Kasumi-1 (cell line): ENCODE results near the gene PJA1.

ENCODE experiments used
- DNase-seq, 2 experiments: peaks; one replicate each; lab custom pipeline; 2025; lab: John Stamatoyannopoulos, UW

Gene PJA1, protein sequence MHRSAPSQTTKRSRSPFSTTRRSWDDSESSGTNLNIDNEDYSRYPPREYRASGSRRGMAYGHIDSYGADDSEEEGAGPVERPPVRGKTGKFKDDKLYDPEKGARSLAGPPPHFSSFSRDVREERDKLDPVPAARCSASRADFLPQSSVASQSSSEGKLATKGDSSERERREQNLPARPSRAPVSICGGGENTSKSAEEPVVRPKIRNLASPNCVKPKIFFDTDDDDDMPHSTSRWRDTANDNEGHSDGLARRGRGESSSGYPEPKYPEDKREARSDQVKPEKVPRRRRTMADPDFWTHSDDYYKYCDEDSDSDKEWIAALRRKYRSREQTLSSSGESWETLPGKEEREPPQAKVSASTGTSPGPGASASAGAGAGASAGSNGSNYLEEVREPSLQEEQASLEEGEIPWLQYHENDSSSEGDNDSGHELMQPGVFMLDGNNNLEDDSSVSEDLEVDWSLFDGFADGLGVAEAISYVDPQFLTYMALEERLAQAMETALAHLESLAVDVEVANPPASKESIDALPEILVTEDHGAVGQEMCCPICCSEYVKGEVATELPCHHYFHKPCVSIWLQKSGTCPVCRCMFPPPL

DNA sequence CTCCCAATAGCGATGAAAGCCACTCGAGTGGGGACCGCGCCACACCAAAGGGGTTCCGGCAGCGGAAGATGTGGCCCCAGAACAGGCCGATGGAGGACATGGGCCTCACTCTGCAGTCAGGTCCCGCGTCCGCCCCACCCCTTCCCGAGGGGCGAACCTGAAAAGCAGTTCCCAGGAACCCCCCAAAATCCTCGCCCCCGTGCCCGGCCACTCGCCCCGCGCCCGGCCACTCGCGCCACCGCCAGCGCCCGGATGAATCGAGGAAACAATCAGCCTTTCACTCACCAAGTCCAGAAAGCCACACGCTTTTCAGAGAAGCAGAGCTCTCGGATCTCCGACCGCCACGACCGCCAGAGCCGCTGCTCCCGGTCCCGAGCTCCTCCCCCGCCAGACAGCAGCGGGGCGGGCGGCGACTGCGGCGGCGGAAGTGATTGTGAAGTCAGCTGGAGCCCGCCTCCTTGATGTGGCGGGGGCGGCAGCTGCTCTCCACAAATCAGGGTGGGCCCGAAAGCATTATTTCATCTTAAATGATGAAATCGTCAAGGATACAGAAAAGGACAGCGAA is at the start of gene PJA1:
Gene PJA1 (minus strand): TSS at position 367 of the 565 bp plus-strand sequence. CDS start 2,380 bp downstream, outside the sequence.
- DNase-seq, result peak; percentile 5 to 30

DNA sequence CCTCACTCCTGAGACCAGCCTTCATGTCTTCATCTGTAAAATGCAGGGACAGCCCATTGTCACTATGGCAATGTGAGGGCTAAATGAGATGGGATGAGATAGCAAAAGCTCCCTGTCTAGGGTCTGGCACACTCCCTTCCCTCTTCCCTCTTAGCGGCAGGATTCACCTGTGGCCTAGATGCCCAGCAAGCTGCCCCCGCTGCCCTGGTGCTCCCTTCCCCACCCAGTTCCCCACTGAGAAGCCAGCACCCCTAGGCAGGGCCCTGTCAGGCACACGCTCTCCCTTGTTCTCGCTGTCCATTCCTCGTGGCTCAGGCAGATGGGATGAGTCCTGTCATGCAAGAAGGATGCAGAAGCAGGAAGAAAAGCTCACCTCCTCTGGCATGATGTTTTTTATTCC is 49.2 kb upstream of the PJA1 start:
- no peak for DNase-seq

DNA sequence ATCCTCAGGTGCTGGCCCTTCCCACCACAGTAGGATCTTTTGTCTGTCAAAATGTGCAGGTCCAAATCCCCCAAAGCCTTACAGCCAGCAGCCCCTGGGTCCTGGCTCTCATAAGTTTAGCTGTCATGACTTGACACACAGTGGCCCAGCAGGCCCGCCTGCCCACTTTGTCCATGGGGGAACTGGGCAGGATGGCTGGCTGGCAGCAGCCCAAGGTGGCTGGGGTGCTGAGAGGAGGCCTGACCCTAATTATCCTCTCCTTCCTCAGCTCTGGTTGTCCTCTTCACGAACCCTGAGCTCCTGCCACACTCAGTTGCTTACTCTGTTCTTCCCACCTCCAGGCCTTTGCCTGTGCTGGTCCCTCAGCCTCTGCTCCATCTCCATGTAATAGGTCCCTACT is 46.4 kb upstream of the PJA1 start:
- DNase-seq, result no peak

DNA sequence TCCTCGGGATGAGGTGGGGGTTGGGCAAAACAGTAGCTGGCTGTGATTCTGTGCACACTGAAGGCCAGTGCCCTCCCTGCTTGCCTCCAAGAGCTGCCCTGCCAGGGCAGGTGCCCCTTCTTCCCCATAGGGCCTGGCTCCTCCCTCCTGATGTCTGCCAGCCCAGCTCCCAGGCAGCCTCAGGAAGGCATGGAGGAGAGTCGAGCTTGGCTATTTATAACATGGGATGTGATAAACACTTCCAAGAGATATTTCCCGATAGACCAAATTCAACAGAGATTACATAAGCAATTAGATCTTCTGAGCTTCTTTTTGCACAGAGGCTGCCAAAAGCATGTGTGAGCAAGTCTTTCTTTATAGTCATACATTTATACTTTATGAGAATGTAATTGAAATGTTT is 45.3 kb upstream of the PJA1 start:
- no peak for DNase-seq

DNA sequence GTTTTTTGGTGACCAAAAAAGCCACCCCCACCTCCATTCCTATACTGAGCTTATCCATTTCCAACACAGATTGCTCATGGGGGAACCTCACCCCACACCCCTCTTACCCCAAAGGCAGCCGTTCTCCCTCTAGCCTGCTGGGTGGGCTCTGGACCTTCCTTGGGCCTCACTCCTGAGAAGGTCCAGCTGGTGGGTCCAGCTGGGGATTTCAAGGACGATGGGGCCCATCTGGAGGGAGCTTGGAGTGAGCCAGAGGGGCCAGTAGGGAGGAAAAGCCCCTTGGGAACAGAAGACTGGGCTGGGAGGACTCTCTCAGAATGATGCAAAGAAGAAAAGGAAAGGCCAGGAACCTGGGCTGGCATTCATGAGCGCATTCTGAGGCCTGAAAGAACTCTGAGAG is 42.0 kb upstream of the PJA1 start:
- no peak for DNase-seq

DNA sequence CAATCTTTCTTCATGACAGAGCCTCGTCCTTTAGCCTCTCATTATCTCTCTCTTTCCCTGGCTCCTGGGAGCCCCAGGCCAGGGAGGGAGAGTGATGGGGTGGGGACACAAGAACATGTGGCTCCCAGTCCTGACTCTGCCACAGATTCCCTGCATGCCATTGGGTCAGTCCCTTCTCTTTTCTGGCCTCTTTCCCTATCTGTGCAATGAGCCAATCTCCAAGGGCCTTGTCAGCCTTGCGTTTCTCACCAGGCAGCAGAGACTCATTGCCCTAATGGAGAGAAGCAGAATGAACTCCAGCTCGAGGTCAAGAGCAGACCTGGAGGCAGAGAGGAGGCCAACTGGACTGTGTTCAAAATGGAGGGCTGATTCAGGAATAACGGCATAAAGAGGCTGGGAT is 38.4 kb upstream of the PJA1 start:
- no peak for DNase-seq

DNA sequence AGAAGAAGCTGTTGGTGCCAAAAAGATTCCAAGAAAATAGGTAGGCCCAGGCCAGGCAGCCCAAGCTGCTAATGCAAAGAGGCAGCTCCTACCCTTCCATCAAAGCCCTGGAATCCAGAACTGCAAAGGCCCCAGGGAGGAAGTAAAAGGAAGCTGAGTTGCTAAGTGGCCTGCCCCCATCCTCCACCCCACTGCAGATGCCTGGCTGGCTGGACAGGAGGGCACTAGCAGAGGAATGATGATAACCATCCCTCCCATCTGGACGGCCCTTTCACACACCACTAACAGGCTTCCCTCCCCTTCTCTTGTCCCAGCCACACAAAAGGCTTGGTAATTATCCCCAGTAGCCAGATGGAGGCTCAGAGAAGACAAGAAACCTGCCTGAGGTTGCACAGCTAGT is 32.4 kb upstream of the PJA1 start:
- DNase-seq, result no peak

DNA sequence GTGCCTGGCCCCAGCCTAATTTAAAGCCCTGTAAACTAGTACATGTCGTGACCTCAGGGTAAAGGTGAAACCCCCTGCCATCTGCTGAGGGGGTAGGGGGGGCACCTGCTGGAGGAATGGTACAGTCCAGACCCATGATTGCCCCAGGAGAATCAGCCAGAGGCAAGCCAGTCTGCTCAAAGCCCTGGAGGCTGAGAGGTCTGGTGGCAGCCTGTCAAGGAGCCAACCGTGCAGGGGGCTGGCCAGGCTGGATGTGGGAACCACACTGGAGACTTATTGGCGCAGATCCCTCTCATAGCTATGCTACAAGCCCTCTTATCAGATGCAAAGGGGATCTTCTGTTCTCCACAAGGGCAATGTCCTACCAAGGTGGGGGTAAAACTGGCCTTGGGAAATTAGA is 31.4 kb upstream of the PJA1 start:
- DNase-seq, result no peak

DNA sequence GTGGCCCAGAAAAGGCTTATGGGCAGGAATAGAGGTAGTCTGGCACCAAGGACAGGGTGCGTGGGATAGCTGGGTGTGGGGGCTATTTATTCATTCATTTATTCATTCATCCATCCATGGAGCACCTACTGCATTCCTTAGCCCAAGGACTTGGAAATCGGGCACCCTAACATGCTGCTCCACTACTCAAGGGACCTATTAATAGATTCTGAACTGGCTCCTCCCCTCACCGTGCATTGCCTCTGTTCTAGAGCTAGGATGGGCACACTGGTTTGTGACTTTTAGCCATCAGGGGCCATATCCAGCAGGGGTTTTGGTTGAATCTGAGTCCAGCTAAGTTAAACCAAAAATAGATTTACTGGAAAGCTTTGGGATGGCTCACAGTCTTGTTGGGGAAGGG is 30.6 kb upstream of the PJA1 start:
- DNase-seq, result no peak

DNA sequence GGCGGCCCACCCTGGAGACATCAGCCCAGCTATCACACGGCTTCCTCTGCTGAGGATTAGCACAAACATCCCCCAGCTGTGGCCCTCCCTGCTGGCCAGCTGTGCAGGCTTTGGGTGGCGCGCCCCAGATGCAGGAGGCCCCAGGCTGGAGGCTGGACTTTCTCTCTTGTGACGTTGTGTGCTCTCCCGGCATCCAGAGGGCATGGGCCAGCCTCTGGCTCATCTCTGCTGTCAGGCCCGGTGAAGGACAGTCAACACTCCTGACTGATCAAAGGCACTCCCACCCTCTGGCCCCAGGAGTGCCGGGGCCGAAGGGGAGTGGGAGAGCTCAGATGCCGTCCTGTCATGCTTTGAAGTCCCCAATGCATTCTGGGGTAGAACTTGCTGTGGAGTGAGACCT is 29.9 kb upstream of the PJA1 start:
- DNase-seq, result no peak

DNA sequence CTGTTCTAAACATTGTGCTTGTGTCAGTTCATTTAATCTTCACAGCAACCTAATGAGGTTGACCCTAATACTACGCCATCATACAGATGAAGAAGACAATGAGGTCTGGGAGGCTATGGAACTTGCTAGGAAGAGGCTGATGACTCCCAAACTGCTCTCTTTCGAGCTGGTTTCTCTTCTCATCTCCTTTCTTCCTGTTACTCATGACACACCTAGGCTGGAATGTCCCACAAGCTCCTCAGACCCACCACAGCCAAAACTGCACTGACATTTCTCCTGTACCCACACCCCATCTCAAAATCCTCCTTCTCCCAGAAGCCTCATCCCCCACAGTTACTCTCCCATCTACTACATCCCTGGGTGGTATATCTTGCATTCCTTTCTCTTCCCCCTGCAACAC is 27.4 kb upstream of the PJA1 start:
- DNase-seq, result no peak

DNA sequence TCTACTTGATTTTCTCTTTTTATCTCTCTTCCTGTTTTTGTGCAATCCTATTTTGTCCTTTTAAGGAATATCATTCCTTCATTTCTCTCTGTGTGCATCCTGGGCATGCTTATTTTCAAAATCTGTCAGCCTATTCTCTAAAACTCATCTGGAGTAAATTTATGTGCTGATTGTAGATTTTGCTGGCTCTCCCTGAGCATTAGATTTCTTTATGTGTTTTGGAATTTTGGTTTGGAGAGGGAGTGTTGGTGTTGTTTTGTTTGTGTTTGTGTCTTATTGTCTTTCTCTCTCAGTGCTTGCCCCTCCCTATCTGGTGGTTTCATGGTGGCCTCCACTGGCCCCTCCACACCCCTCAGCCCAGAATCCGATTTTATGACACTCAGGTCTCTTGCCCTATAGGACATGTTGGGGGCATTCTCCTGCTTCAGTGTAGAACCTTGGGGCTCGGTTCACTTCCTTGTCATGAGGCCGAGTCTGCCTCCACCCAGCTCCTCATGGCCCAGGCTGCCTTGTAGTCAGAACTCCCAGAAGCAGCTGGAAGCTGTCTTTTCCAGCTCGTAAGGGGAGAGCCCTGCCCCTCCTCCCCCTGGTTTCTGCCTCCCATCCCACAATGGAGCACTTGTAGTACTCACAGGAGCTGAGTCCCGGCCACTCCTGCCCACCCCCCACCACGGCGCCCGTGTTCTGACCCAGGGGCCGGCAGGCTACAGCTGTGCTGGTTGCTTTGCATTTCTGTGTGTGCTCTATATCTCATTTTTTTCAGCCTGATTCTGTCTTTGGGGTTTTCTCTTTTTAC is 24.5 kb upstream of the PJA1 start:
- no peak for DNase-seq

DNA sequence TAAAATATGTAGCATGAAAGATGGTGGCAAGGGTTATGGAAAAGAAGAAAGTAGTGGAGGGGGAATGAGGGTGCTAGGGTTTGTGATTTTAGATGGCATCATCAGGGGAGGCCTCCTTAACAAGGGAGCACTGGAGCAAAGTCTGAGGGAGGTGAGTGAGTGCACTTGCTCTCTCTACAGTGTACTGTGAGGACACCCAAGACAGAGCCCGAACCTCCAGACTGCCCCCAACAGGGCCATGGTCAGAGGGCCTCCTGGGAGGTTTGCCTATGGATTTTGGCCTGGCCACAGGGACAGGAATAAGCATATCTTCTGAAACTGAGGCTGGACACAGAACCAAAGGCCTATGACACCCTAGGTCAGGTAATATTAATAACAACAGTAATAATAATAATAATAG is 21.4 kb upstream of the PJA1 start:
- DNase-seq, result no peak

DNA sequence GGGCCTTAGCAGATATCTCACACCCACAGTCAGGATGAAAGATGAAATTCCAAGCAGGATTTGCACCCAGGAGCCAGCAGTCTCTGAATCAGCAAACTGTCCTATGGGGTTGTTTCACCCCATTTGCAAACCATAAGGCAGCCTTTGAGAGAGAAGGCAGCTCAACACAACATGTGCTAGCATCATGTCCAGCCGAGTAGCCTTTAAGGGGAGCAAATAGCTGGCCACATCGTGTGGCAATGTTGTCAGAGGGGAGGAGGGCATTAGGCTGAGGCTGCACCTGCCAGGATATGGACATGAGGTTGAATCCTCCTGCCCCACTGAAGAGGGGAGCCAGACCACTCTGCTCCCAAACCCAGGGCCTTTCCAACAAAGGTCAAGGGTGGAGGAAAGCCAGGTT is 20.6 kb upstream of the PJA1 start:
- DNase-seq, result no peak

DNA sequence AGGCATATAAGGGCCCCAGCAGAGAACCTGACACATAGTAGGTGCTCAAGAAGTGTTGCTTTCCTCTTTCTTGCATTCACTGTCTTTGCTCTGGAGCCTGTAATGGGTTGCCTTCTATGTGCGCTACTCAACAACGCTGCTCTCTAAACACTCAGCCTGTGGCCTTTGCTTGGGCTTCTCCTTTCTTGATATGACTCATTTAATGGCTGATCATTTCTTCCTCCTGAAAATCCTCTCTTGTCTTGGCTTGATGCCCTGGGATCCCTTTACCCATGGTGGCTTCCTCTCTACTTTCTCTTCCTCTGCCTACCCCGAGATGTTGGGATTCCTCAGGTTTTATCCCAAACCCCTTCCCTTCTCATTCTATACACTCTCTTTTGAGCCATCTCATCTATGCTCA is 19.9 kb upstream of the PJA1 start:
- DNase-seq, result no peak

DNA sequence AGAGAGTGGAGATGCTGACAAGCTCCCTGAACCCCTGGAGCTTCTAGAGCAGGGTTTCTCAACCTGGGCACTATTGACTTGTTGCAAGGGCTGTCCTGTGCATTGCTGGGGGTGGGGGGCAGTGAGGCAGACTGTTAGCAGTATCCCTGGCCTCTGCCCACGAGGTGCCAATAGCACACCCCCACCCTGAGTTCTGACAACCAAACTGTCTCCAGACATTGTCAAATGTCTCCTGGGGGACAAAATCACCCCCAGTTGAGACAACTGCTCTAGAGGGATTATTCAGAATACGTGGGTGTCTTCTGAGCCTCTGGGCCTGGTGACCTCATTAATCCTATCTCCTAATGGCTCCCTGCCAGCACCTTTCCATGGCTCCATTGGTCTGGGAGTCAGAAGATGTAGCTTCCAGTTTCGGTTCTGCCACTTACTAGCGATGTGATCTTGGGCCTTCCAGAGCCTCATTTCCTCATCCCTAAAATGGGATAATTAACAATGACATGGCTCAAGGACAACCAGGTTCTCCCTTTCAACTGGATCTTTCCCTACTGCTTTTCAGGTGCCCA is 17.6 kb upstream of the PJA1 start:
- DNase-seq, result no peak

DNA sequence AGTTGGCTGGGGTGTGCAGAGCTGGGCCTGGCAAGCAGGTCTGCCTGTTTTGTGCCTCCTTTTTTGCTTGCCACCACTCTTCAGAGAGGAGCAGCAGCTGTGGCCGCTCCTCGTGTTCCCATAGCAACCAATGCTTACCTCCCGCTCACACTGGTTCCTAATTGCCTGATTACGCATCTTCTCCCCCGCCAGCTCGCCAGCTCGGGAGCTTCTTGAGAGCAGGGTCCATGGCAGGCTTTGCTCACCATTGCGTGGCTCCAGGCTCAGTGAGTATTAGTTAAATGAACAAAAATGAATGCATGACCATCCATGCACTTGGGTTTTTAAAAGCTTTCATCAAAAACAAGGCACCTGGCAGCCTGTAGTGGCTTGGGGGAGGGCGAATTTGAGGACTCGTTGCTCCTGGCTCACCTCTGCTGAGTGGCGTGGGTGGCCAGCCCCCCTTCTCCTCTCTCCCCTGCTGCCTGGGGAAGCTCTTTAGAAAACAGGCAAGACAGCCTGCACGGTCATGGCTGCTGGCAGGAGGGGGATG is 14.2 kb upstream of the PJA1 start:
- DNase-seq, result no peak

DNA sequence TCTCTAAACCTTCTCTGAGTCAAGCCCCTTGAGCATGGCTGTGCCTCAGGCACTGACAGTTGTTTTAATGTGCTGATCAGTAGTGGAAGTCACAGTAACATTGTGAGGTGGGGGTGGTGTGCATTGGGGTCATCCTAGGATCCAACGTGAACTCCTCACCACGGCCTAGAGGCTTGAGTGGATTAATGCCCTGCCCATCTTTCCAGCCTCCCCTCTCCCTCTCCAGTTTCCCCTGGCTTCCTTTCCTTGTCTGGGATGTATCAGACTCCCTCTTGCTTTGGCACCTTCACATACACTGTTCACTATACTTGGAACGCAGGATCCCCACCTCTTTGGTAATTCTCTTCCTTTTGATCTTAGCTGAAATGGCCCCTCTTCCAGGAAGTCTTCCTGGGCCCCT is 13.3 kb upstream of the PJA1 start:
- no peak for DNase-seq

DNA sequence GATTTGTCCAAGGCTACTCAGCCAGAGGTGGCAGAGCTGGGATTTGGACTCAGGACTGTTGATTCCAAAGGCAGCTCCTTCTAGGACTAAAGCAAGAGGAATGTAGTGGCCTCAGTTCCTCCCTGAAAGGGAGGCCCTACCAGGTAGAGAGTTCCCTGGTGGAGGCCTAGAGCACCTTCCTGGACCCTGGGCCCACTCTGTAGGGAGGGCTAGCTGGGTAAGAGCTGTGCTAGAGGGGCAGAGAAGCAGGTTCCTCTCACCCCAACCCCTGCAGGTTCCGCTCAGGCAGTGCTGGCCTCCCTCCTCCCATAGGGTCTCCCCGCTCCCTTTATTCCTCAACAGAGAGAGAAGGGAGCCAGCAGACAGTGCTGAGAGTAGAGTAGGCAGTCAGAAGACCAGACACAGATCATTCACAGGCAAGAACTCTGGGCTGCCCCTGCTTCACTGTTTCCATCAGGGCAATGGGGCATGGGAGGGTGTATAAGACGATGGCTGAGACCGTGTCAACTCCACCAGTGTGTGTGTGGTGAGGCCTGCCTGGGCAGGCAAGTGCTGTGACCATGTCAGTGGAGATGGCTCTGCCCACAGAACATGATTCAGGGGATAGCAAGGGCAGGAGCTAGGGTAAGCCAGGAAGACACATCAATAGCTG is 12.4 kb upstream of the PJA1 start:
- DNase-seq, result no peak

DNA sequence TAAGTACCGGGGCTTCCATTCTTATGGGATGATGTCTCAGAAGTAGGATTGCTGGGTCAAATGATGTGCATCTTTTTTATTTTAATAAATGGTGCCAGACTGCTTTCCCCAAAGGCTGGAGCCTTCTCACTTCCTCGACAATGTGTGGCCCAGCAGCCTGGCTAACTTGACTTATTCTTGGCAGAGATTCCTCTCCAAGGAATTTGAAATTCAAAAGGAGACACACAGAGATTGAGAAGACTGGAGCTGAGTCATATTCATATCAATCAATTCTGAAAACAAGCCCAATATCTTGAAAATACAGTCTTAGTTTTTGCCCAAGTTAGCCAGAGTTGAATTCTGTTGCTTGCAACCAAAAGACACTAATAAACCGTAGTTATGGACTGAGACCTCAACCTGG is 10.8 kb upstream of the PJA1 start:
- DNase-seq, result no peak

DNA sequence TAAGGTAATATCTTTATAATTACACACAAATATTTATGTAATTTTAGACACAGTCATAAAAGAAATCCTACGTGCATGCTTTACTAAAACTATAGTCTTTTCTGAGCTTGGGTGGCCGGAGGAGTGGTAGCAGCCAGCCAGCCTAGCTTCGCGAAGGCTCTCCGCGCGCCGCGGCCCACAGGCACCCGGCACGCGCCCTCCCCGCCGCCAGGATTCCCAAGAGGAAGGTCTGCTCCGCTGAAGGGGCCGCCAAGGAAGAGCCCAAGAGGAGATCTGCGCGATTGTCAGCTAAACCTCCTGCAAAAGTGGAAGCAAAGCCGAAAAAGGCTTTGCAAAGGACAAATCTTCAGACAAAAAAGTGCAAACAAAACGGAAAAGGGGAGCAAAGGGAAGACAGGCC is 8.7 kb upstream of the PJA1 start:
- DNase-seq, result no peak

DNA sequence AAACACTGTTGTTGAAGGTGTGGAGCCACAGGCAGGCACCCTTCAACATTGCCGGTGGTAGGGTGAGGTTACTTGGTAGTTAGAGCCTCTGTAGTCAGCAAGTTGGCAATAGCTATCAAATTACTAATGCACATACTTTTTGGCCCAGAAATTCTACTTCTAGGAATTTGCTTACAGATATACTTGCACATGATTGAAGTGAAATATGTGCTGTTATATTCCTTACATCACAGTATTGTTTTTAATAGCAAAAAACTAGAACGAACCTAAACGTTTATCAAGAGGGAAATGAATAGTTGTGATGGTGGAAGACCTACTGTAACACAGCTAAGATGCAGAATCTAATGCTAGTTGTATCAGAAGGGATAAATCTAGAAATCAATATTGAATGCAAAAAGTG is 7.7 kb upstream of the PJA1 start:
- DNase-seq, result no peak
